ENCODE data around the gene FPGS. TPM values are rescaled to one million over a fixed set of nuclear protein-coding genes. Genes with fewer than 3 reads are reported as not detected.

Gene FPGS
- total RNA-seq, 4 donors from 2014 or later = 87.1 to 167 (median 99.5) TPM

DNA sequence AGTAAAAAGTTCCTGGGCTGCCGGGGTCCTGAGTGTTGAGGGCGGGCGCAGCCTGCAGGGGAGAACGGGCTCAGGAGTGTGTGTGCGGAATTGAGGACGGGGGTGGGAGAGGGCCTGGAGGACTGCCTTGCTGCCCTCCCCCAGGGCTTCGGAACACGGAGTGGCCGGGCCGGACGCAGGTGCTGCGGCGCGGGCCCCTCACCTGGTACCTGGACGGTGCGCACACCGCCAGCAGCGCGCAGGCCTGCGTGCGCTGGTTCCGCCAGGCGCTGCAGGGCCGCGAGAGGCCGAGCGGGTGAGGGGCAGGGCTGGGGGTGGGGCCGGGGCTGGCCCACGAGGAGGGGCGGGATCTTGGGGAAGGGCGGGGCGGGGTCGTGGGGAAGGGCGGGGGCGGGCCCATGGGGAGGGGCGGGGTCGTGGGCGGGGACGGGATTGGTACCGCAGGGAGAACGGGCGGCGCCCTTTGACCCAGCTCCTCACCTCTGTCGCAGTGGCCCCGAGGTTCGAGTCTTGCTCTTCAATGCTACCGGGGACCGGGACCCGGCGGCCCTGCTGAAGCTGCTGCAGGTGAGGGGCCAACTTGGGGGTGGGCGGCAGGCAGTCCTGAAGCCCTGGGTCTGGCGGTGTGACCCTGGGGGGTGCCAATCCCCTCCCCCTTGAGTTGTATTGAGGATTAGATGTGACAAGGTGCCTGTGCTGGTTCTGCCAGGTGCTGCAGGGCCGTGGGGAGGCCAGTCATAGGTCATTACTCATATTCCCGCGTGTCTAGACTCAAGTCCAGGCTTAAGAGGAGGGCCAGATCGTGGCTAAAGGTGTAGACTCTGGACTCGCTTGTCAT is 7.1 kb downstream of the FPGS start:
- TF ChIP-seq, protein P1, sequence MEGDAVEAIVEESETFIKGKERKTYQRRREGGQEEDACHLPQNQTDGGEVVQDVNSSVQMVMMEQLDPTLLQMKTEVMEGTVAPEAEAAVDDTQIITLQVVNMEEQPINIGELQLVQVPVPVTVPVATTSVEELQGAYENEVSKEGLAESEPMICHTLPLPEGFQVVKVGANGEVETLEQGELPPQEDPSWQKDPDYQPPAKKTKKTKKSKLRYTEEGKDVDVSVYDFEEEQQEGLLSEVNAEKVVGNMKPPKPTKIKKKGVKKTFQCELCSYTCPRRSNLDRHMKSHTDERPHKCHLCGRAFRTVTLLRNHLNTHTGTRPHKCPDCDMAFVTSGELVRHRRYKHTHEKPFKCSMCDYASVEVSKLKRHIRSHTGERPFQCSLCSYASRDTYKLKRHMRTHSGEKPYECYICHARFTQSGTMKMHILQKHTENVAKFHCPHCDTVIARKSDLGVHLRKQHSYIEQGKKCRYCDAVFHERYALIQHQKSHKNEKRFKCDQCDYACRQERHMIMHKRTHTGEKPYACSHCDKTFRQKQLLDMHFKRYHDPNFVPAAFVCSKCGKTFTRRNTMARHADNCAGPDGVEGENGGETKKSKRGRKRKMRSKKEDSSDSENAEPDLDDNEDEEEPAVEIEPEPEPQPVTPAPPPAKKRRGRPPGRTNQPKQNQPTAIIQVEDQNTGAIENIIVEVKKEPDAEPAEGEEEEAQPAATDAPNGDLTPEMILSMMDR (IDR thresholded peaks at IDR 0.05) = no peak
- ATAC-seq (ENCODE audit: low FRiP score) (no peak), DNase-seq (ENCODE audit: low spot score) (no peak)

DNA sequence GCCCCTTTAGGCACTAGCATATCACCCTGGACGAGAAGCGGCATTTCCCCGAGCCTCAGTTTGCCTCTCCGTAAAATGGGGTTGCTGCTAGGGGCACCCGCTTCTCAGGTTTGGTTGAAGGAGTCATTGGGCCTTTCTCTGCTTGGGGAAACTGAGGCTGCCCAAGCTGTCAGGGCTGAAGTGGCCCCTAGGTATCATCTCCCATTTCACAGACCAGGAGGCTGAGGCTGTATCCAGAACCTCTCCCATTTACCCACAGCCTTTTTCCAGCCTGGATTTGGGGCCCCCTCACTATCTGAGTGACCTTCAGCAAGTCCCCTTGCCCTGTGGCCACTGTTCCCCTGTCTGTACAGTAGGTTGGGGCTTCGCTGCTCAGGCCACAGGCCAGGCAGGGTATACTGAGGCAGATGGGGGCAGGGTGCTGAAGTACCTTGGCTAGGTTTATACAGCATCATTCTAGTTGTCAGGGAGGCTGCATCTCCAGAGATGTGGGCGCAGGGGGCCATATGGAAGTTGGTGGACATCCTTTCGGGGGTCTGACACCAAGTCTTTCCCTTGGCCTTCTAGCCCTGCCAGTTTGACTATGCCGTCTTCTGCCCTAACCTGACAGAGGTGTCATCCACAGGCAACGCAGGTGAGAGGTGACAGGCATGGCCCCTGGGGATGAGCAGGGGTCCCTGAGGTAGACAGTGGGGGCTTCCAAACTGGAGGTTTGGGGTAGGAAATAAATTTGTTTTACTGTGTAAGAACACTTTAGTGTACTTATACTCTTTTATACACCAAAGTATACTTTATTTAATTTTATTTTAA is 7.9 kb downstream of the FPGS start:
- TF ChIP-seq, protein P1 (IDR thresholded peaks at IDR 0.05) = no peak
- DNase-seq (ENCODE audit: low spot score) (no peak), ATAC-seq (ENCODE audit: low FRiP score) (no peak)

- TF ChIP-seq, protein P1 (IDR thresholded peaks at IDR 0.05) = no peak
- ATAC-seq (ENCODE audit: low FRiP score) (no peak), DNase-seq (ENCODE audit: low spot score) (no peak)
Observed at GRCh38 chr9:127812011-127812410, 9.3 kb downstream of the FPGS start.

DNA sequence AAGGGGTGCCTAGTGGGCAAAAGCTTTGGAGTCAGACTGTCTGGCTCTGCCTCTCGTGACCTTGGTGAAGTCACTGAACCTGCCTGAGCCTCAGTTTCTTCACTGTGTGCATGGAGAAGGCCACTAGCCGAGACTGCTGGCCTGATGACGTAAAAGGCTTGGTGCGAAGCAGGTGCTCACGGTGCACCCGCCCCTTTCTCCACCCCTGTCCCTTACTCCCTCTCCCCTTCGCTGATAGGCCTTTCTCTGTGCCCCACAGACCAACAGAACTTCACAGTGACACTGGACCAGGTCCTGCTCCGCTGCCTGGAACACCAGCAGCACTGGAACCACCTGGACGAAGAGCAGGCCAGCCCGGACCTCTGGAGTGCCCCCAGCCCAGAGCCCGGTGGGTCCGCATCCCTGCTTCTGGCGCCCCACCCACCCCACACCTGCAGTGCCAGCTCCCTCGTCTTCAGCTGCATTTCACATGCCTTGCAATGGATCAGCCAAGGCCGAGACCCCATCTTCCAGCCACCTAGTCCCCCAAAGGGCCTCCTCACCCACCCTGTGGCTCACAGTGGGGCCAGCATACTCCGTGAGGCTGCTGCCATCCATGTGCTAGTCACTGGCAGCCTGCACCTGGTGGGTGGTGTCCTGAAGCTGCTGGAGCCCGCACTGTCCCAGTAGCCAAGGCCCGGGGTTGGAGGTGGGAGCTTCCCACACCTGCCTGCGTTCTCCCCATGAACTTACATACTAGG is 10.4 kb downstream of the FPGS start:
- DNase-seq (ENCODE audit: low spot score) (no peak), ATAC-seq (ENCODE audit: low FRiP score) (no peak)

GRCh38 chr9:127813686-127814226 is 11.1 kb downstream of the FPGS start:
- TF ChIP-seq, protein P1 (IDR thresholded peaks at IDR 0.05) = no peak
- ATAC-seq (ENCODE audit: low FRiP score) = no peak
- DNase-seq (ENCODE audit: low spot score) = no peak

More for the DNA sequence above, 10.4 kb downstream of the FPGS start:
- TF ChIP-seq, protein P1 (IDR thresholded peaks at IDR 0.05) = no peak

- TF ChIP-seq, protein P1 (IDR thresholded peaks at IDR 0.05) = no peak
- no peak for ATAC-seq (ENCODE audit: low FRiP score)
Observed at GRCh38 chr9:127814619-127815511, 12.2 kb downstream of the FPGS start.

More at GRCh38 chr9:127814619-127815511, 12.2 kb downstream of the FPGS start:
- DNase-seq (ENCODE audit: low spot score) = no peak

Measured in omental fat pad (tissue), 4 donors.